GM21576 (cell line): Measurements from ENCODE around the gene PDXP.
A peak's percentile ranks its signal among the peaks of the same experiment; 100 is the strongest.

Experiments used
- ATAC-seq: cut with Tn5 transposase; IDR thresholded peaks from one replicate; pipeline ENCODE4 v1.9.1; 2021; ENCODE audit warnings: mild to moderate bottlenecking, moderate library complexity; ENCODE audit not compliant: unreplicated experiment

Gene PDXP

GRCh38 chr22:37627545-37627944 is 31.0 kb upstream of the PDXP start:
- no peak for ATAC-seq

GRCh38 chr22:37628830-37629229 is 29.7 kb upstream of the PDXP start:
- no peak for ATAC-seq

GRCh38 chr22:37629928-37630327 is 28.6 kb upstream of the PDXP start:
- no peak for ATAC-seq

- no peak for ATAC-seq
Observed at GRCh38 chr22:37630839-37631435, 27.6 kb upstream of the PDXP start.

- no peak for ATAC-seq
Observed at GRCh38 chr22:37631448-37632173, 26.9 kb upstream of the PDXP start.

- ATAC-seq, result no peak
Observed at GRCh38 chr22:37632174-37633088, 26.1 kb upstream of the PDXP start.

- ATAC-seq, result peak; percentile 40
Observed at GRCh38 chr22:37633089-37633624, 25.4 kb upstream of the PDXP start.

- peak; percentile 40 for ATAC-seq
Observed at GRCh38 chr22:37633625-37634416, 24.7 kb upstream of the PDXP start.

GRCh38 chr22:37634417-37634924 is 24.1 kb upstream of the PDXP start:
- no peak for ATAC-seq

- ATAC-seq, result no peak
Observed at GRCh38 chr22:37635157-37635556, 23.4 kb upstream of the PDXP start.

GRCh38 chr22:37636186-37636948 is 22.2 kb upstream of the PDXP start:
- ATAC-seq, result no peak

- ATAC-seq, result no peak
Observed at GRCh38 chr22:37636949-37637273, 21.6 kb upstream of the PDXP start.

GRCh38 chr22:37638391-37639069 is 20.0 kb upstream of the PDXP start:
- no peak for ATAC-seq

GRCh38 chr22:37639070-37639760 is 19.3 kb upstream of the PDXP start, which contains the start of gene SH3BP1:
TSS of gene SH3BP1 (plus strand) at chr22:37639669. CDS start at chr22:37639788, 119 bp downstream.
- ATAC-seq, result no peak

- ATAC-seq, result no peak
Observed at GRCh38 chr22:37639771-37640590, 18.5 kb upstream of the PDXP start.

GRCh38 chr22:37640591-37641560 is 17.6 kb upstream of the PDXP start:
- ATAC-seq, result no peak

GRCh38 chr22:37641561-37641949 is 17.0 kb upstream of the PDXP start:
- ATAC-seq, result no peak
